Measurements from ENCODE around the gene SEC23A.
A peak's percentile ranks its signal among the peaks of the same experiment; 100 is the strongest.

SEC23A gene

DNA sequence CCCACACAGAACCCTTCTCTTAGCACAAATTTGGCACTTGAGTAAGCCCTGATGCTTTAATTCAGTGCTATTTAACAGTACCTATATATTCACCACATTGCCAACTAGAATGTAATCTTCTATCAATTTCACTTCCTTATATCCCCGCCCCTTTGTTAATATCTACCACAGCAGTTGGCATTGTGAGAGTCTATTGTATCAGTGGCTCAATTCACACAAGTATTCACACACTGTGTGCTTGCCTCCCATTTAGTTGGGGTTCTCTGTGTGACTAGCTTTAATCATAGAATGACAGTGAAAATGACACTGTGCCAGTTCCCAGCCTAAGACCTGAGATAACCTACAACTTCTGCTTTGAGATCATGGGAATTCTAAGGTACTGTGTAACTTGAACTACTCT is 103.1 kb downstream of the SEC23A start:
- no peak for DNase-seq
- no peak overlapping the region for H3K4me3 Mint-ChIP-seq
- H3K27me3 Mint-ChIP-seq (ENCODE audit: low read depth, poor library complexity) = no peaks in the 10 kb centered on the region
- peaks cover 6% of the 10 kb centered on the region for H3K4me1 Mint-ChIP-seq
- TF ChIP-seq, protein P1, sequence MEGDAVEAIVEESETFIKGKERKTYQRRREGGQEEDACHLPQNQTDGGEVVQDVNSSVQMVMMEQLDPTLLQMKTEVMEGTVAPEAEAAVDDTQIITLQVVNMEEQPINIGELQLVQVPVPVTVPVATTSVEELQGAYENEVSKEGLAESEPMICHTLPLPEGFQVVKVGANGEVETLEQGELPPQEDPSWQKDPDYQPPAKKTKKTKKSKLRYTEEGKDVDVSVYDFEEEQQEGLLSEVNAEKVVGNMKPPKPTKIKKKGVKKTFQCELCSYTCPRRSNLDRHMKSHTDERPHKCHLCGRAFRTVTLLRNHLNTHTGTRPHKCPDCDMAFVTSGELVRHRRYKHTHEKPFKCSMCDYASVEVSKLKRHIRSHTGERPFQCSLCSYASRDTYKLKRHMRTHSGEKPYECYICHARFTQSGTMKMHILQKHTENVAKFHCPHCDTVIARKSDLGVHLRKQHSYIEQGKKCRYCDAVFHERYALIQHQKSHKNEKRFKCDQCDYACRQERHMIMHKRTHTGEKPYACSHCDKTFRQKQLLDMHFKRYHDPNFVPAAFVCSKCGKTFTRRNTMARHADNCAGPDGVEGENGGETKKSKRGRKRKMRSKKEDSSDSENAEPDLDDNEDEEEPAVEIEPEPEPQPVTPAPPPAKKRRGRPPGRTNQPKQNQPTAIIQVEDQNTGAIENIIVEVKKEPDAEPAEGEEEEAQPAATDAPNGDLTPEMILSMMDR (IDR thresholded peaks at IDR 0.05) = no peak
- no peak overlapping the region for H3K27ac Mint-ChIP-seq
- H3K36me3 Mint-ChIP-seq (ENCODE audit: low read depth) = no peaks in the 10 kb centered on the region
- no peaks in the 10 kb centered on the region for H3K9me3 Mint-ChIP-seq

DNA sequence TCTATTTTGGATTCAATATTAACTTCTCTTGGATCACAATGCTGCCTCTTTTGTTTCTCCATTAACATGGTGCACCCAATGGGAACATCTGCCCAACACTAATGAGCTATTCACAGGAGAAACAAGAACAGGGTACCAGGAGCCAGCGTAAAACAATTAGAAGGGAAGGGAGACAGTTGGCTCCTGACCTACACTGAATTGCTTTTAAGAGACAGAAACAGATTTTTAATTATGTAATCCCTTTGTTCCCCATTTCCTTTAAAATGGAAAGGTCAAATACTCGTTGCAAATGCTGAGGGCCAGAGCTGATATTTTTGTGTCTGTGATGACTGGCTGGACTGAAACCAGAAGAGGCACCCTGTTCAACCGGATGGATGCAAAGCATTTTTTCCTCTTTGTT is 108.3 kb downstream of the SEC23A start:
- H3K4me1 Mint-ChIP-seq = peaks cover 1% of the 10 kb centered on the region
- no peaks in the 10 kb centered on the region for H3K36me3 Mint-ChIP-seq (ENCODE audit: low read depth)
- no peaks in the 10 kb centered on the region for H3K9me3 Mint-ChIP-seq
- H3K4me3 Mint-ChIP-seq = no peak overlapping the region
- TF ChIP-seq, protein P1 (IDR thresholded peaks at IDR 0.05) = no peak
- no peaks in the 10 kb centered on the region for H3K27me3 Mint-ChIP-seq (ENCODE audit: low read depth, poor library complexity)
- peak overlapping the region; percentile 8 for H3K27ac Mint-ChIP-seq
- DNase-seq = no peak

DNA sequence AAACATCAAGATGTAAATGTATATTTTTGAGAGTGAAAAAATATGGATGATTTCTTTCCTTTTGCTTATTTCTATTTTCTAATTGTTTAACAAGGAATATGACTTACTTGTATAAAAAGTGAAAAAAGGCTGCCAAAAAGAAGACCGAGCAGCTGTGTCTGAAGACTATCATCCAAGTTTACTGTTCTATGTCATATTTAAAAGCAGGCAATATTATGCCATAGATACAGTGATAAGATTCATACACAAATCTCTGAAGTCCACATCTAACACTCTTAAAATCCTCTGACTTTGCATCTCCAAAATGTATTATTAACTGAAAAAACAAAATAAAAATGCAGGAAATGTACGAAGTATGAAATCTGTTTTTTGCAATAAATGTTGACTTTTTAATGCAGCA is 109.1 kb downstream of the SEC23A start:
- peaks cover 6% of the 10 kb centered on the region for H3K27me3 Mint-ChIP-seq (ENCODE audit: low read depth, poor library complexity)
- TF ChIP-seq, protein P1 (IDR thresholded peaks at IDR 0.05) = no peak
- DNase-seq = no peak
- no peaks in the 10 kb centered on the region for H3K4me1 Mint-ChIP-seq
- H3K9me3 Mint-ChIP-seq = no peaks in the 10 kb centered on the region
- no peak overlapping the region for H3K4me3 Mint-ChIP-seq
- no peak overlapping the region for H3K27ac Mint-ChIP-seq
- H3K36me3 Mint-ChIP-seq (ENCODE audit: low read depth) = no peaks in the 10 kb centered on the region

DNA sequence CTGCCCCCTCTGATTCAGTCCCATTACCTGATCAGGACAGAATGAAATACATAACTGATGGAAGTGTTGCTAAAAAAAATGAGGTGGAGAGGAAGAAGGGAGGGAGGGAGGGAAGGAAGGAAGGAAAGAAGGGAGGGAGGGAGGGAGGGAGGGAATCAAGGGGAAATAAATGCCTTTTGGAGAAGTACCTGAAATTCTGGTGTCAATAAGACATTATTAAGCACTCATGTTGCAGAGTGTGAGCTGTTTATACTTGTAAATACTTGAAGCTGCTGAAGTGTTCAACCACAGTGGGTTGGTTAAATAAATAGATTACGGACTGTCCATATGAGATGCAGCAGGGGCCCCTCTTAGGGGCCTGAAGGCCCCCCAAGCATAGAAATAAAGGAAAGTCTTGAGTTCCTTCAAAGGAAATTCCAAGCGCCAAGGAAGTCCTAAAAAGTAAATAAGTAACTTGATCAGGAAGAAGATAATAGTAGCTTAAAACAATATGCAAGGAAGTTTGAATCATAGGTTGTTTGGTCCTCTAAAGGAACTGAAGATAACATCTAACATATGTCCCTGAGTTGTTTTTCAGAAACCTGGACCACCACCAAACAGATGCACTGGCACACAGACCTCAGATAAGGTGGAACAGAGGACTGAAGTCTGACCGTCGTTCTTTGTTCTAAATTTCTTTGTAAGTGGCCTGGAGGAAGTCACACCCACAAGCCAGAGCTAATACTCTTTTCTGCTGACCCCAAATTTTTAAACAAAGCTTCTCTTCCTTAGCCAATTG is 110.8 kb downstream of the SEC23A start:
- no peaks in the 10 kb centered on the region for H3K9me3 Mint-ChIP-seq
- no peak overlapping the region for H3K27ac Mint-ChIP-seq
- no peaks in the 10 kb centered on the region for H3K36me3 Mint-ChIP-seq (ENCODE audit: low read depth)
- TF ChIP-seq, protein P1 (IDR thresholded peaks at IDR 0.05) = no peak
- no peak for DNase-seq
- H3K4me3 Mint-ChIP-seq = no peak overlapping the region
- H3K4me1 Mint-ChIP-seq = no peaks in the 10 kb centered on the region
- peaks cover 6% of the 10 kb centered on the region for H3K27me3 Mint-ChIP-seq (ENCODE audit: low read depth, poor library complexity)

- Mint-ChIP-seq H3K9me3 (no peaks in the 10 kb centered on the region), H3K4me3 (no peak overlapping the region), H3K27ac (no peak overlapping the region), H3K36me3 (ENCODE audit: low read depth) (no peaks in the 10 kb centered on the region), H3K27me3 (ENCODE audit: low read depth, poor library complexity) (peaks cover 6% of the 10 kb centered on the region), H3K4me1 (no peaks in the 10 kb centered on the region)
- TF ChIP-seq, protein P1 (IDR thresholded peaks at IDR 0.05) = no peak
- no peak for DNase-seq
Observed at GRCh38 chr14:38991299-38991698, 111.7 kb downstream of the SEC23A start.

Measured in nephron progenitor cell (in vitro differentiated cells).